Astrocyte (in vitro differentiated cells and primary cell): ENCODE data around the gene APPBP2. TPM values are rescaled to one million over a fixed set of nuclear protein-coding genes. Genes with fewer than 3 reads are reported as not detected.

Experiments used
- DNase-seq: peaks from one replicate; pipeline ENCODE4 v3.0.0-alpha.2; 2010; ENCODE audit warnings: low read depth
- FAIRE-seq: peaks from 2 replicates; lab custom pipeline; 2011; peaks lifted over from hg19 to GRCh38; lab: Jason Lieb, UNC
- H2AFZ ChIP-seq: 2 replicates; pipeline ENCODE4 v1.6.0; 2012; ENCODE audit warnings: low read depth, low read length, inconsistent platforms
- H3K27ac ChIP-seq: 2 replicates; pipeline ENCODE4 v1.5.1; 2011; ENCODE audit warnings: low read depth, low read length, inconsistent platforms
- H3K27me3 ChIP-seq: 2 replicates; pipeline ENCODE4 v1.6.0; 2011; ENCODE audit warnings: low read length, inconsistent platforms; ENCODE audit not compliant: insufficient read depth
- H3K36me3 ChIP-seq: 2 replicates; pipeline ENCODE4 v1.5.1; 2011; ENCODE audit warnings: low read length, inconsistent platforms; ENCODE audit not compliant: insufficient read depth
- H3K4me1 ChIP-seq: 2 replicates; pipeline ENCODE4 v1.5.1; 2011; ENCODE audit warnings: low read length, inconsistent platforms; ENCODE audit not compliant: insufficient read depth
- H3K4me2 ChIP-seq: 2 replicates; pipeline ENCODE4 v1.6.0; 2012; ENCODE audit warnings: low read length, inconsistent platforms
- H3K4me3 ChIP-seq: 2 replicates; pipeline ENCODE4 v1.5.1; 2011; ENCODE audit warnings: low read depth, mild to moderate bottlenecking, low read length, inconsistent platforms; ENCODE audit not compliant: insufficient read depth
- H3K79me2 ChIP-seq: 2 replicates; pipeline ENCODE4 v1.6.0; 2012; ENCODE audit warnings: mild to moderate bottlenecking, low read length, inconsistent platforms; ENCODE audit not compliant: insufficient read depth
- H3K9ac ChIP-seq: 2 replicates; pipeline ENCODE4 v1.6.0; 2012; ENCODE audit warnings: mild to moderate bottlenecking, low read length, inconsistent platforms
- H3K9me3 ChIP-seq: 2 replicates; pipeline ENCODE4 v1.5.1; 2012; ENCODE audit warnings: low read depth, mild to moderate bottlenecking, low read length, inconsistent platforms; ENCODE audit not compliant: insufficient read depth
- H4K20me1 ChIP-seq: 2 replicates; pipeline ENCODE4 v1.6.0; 2012; ENCODE audit warnings: low read length, inconsistent platforms; ENCODE audit not compliant: insufficient read depth
- H3K27ac Mint-ChIP-seq: one replicate; pipeline ENCODE4 v1.8.0; 2021; ENCODE audit warnings: mild to moderate bottlenecking, mixed read lengths; ENCODE audit not compliant: unreplicated experiment
- H3K27me3 Mint-ChIP-seq: one replicate; pipeline ENCODE4 v1.8.0; 2021; ENCODE audit warnings: low read depth, mixed read lengths; ENCODE audit not compliant: unreplicated experiment
- H3K36me3 Mint-ChIP-seq: one replicate; pipeline ENCODE4 v1.8.0; 2021; ENCODE audit warnings: low read depth, mixed read lengths; ENCODE audit not compliant: unreplicated experiment
- H3K4me1 Mint-ChIP-seq: one replicate; pipeline ENCODE4 v1.8.0; 2021; ENCODE audit warnings: low read depth, mixed read lengths; ENCODE audit not compliant: unreplicated experiment
- H3K4me3 Mint-ChIP-seq: one replicate; pipeline ENCODE4 v1.8.0; 2021; ENCODE audit warnings: mild to moderate bottlenecking, moderate library complexity, mixed read lengths; ENCODE audit not compliant: unreplicated experiment
- H3K9me3 Mint-ChIP-seq: one replicate; pipeline ENCODE4 v1.8.0; 2021; ENCODE audit warnings: mild to moderate bottlenecking, mixed read lengths; ENCODE audit not compliant: unreplicated experiment
- EZH2 ChIP-seq: IDR thresholded peaks from 2 replicates; pipeline ENCODE4 v1.6.1; 2012; ENCODE audit warnings: mild to moderate bottlenecking, low read length, inconsistent platforms; ENCODE audit not compliant: insufficient read depth
- total RNA-seq: library from RNA; stranded (reverse); gene quantifications from 2 replicates; pipeline ENCODE4 v1.2.1, GENCODE V29; 2021
- TF ChIP-seq, protein P1 (sequence below): IDR thresholded peaks from 2 replicates; pipeline ENCODE4 v1.5.1; 2011; ENCODE audit warnings: low read depth, mild to moderate bottlenecking, inconsistent platforms, low read length, moderate library complexity; ENCODE audit not compliant: insufficient read depth

Gene APPBP2
- total RNA-seq, 1 donor from 2014 or later = 53.3 TPM

DNA sequence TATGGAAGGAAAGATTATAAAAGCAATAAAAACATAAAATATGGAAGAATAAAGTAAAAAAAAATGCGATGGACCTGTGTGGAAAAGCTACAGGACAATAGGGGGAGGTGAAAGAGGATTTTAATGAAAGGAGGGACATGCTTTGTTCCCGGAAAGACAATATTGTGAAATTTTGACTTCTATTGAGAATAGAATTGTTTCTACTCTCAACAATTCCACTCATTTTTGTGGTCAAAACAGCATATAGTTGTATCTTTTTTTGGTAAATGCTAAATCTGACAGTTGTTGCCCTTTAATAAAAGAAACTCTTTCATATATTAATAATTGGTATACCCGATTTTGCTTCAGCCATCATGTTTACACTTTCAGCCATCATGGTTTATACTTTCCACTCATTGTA, 22.9 kb upstream of the APPBP2 start:
- H3K27ac Mint-ChIP-seq = no peak overlapping the region
- TF ChIP-seq, protein P1, sequence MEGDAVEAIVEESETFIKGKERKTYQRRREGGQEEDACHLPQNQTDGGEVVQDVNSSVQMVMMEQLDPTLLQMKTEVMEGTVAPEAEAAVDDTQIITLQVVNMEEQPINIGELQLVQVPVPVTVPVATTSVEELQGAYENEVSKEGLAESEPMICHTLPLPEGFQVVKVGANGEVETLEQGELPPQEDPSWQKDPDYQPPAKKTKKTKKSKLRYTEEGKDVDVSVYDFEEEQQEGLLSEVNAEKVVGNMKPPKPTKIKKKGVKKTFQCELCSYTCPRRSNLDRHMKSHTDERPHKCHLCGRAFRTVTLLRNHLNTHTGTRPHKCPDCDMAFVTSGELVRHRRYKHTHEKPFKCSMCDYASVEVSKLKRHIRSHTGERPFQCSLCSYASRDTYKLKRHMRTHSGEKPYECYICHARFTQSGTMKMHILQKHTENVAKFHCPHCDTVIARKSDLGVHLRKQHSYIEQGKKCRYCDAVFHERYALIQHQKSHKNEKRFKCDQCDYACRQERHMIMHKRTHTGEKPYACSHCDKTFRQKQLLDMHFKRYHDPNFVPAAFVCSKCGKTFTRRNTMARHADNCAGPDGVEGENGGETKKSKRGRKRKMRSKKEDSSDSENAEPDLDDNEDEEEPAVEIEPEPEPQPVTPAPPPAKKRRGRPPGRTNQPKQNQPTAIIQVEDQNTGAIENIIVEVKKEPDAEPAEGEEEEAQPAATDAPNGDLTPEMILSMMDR = no peak
- no peak for TF ChIP-seq EZH2
- H2AFZ ChIP-seq = no peak overlapping the region
- H3K4me3 ChIP-seq = no peak overlapping the region
- DNase-seq = no peak
- H3K27me3 Mint-ChIP-seq = no peaks in the 10 kb centered on the region
- FAIRE-seq = no peak
- H3K9me3 Mint-ChIP-seq = peaks cover 5% of the 10 kb centered on the region
- no peak overlapping the region for H3K4me2 ChIP-seq
- no peaks in the 10 kb centered on the region for H3K36me3 ChIP-seq
- no peaks in the 10 kb centered on the region for H3K27me3 ChIP-seq
- H3K4me1 ChIP-seq = no peaks in the 10 kb centered on the region
- H3K9ac ChIP-seq = no peak overlapping the region
- no peak overlapping the region for H3K27ac ChIP-seq
- H4K20me1 ChIP-seq = no peaks in the 10 kb centered on the region
- H3K9me3 ChIP-seq = no peaks in the 10 kb centered on the region
- H3K4me3 Mint-ChIP-seq = no peak overlapping the region
- H3K4me1 Mint-ChIP-seq = no peaks in the 10 kb centered on the region
- no peaks in the 10 kb centered on the region for H3K79me2 ChIP-seq
- peaks cover 4% of the 10 kb centered on the region for H3K36me3 Mint-ChIP-seq

DNA sequence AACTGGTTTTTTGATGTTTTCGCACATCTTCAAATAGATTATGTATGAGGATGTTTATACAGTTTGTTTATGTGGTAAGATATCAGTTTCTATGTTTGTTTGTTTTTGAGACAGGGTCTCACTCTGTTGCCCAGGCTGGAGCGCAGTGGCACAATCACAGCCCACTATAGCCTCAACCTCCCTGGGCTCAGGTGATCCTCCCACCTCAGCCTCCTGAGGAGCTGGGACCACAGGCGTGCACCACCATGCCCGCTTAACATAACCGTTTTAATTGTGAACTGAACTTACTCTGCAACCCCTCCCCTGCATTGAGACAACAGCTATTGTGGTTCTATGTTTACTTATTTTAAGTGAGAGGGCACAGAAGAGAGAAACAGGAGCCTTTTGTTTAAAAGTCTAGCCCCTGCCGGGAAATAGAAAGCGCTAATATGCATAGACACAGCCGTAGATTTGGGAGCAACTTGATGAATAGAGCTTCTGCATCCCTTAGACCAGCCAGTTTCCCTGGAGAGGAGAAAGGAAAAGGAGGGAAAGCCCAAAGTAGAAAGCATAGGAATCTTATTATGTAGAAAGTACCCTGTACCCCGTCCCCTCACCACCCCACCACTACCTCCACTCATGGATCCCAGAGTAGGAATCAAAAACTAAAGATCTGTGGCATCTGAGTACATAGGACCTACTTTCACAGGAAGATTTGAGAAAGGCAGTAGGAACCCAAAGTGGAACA, 19.6 kb upstream of the APPBP2 start:
- Histone ChIP-seq H3K9ac (no peak overlapping the region), H3K4me2 (no peak overlapping the region), H3K9me3 (no peaks in the 10 kb centered on the region), H3K36me3 (no peaks in the 10 kb centered on the region), H3K4me1 (no peaks in the 10 kb centered on the region), H2AFZ (no peak overlapping the region), H3K79me2 (no peaks in the 10 kb centered on the region), H3K27ac (no peak overlapping the region), H3K27me3 (no peaks in the 10 kb centered on the region), H3K4me3 (no peak overlapping the region), H4K20me1 (no peaks in the 10 kb centered on the region)
- DNase-seq (no peak), FAIRE-seq (no peak)
- Mint-ChIP-seq H3K4me3 (no peak overlapping the region), H3K27ac (no peak overlapping the region), H3K4me1 (no peaks in the 10 kb centered on the region), H3K27me3 (no peaks in the 10 kb centered on the region), H3K36me3 (no peaks in the 10 kb centered on the region), H3K9me3 (no peaks in the 10 kb centered on the region)
- no peak for TF ChIP-seq EZH2
- TF ChIP-seq, protein P1 = no peak

DNA sequence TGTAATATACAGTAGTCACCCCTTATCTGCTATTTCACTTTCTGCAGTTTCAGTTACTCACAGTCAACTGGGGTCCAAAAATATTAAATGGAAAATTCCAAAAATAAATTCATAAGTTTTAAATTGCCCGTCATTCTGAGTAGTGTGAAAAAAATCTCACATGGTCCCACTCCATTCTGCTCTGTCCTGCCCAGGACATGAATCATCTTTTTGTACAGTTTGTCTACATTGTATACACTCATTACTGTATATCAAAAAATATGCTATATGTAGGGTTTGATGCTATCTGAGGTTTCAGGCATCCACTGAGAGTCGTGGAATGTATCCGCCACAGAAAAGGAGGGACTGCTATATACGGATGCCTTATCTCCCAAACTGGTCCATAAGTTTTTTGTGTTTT, 16.0 kb upstream of the APPBP2 start:
- H3K4me1 Mint-ChIP-seq = no peaks in the 10 kb centered on the region
- no peaks in the 10 kb centered on the region for H3K27me3 Mint-ChIP-seq
- TF ChIP-seq, protein P1 = no peak
- no peak for TF ChIP-seq EZH2
- Histone ChIP-seq H3K27ac (no peak overlapping the region), H3K4me3 (no peak overlapping the region), H3K79me2 (no peaks in the 10 kb centered on the region), H3K4me2 (no peak overlapping the region), H3K4me1 (no peaks in the 10 kb centered on the region), H3K9ac (no peak overlapping the region), H3K9me3 (no peaks in the 10 kb centered on the region), H4K20me1 (no peaks in the 10 kb centered on the region), H3K27me3 (no peaks in the 10 kb centered on the region), H2AFZ (no peak overlapping the region), H3K36me3 (no peaks in the 10 kb centered on the region)
- no peak overlapping the region for H3K27ac Mint-ChIP-seq
- H3K4me3 Mint-ChIP-seq = no peak overlapping the region
- no peak for DNase-seq
- H3K36me3 Mint-ChIP-seq = peaks cover 2% of the 10 kb centered on the region
- FAIRE-seq = no peak
- H3K9me3 Mint-ChIP-seq = no peaks in the 10 kb centered on the region
